Cerebellar nuclear complex (tissue), 1 donor: ENCODE data around the gene C1QTNF1.
"Not testable (repeated sequence)": the region's sequence is repeated elsewhere in the genome, so short reads cannot be mapped to it uniquely, and the experiment has no call there.

Experiments used
- DNase-seq, 2 experiments: peaks; one replicate each; lab custom pipeline; 2025; lab: John Stamatoyannopoulos, UW

The C1QTNF1 gene

GRCh38 chr17:79054200-79054960, 30.4 kb downstream of the C1QTNF1 start:
- no peak for DNase-seq

GRCh38 chr17:79055197-79055596, 31.2 kb downstream of the C1QTNF1 start:
- no peak for DNase-seq

GRCh38 chr17:79057737-79058385, 33.9 kb downstream of the C1QTNF1 start:
- DNase-seq: no peak

GRCh38 chr17:79062691-79063090, 38.7 kb downstream of the C1QTNF1 start:
- no peak for DNase-seq

- DNase-seq: no peak
Measured at GRCh38 chr17:79064026-79064425, 40.1 kb downstream of the C1QTNF1 start.

- no peak for DNase-seq
Measured at GRCh38 chr17:79065105-79065670, 41.2 kb downstream of the C1QTNF1 start.

- no peak for DNase-seq
Measured at GRCh38 chr17:79066963-79067362, 43.0 kb downstream of the C1QTNF1 start.

- no peak for DNase-seq
Measured at GRCh38 chr17:79070266-79070880, 46.4 kb downstream of the C1QTNF1 start.

- DNase-seq: no peak
Measured at GRCh38 chr17:79071161-79071740, 47.3 kb downstream of the C1QTNF1 start.

GRCh38 chr17:79072544-79072943, 48.6 kb downstream of the C1QTNF1 start:
- no peak for DNase-seq

GRCh38 chr17:79073016-79073705, 49.2 kb downstream of the C1QTNF1 start:
- no peak for DNase-seq

GRCh38 chr17:79073706-79074088, 49.7 kb downstream of the C1QTNF1 start:
- no peak for DNase-seq

GRCh38 chr17:79074121-79074648, 50.2 kb downstream of the C1QTNF1 start:
- not testable (repeated sequence) for DNase-seq

- DNase-seq: peak in 1 of 2 experiments; percentile 75
Measured at GRCh38 chr17:79074649-79075445, 50.9 kb downstream of the C1QTNF1 start, which contains the start of gene ENGASE. Gene ENGASE (plus strand): TSS chr17:79074824. CDS start chr17:79074945, 121 bp downstream.

GRCh38 chr17:79075446-79075750, 51.4 kb downstream of the C1QTNF1 start:
- DNase-seq: no peak

GRCh38 chr17:79075861-79076406, 52.0 kb downstream of the C1QTNF1 start:
- no peak for DNase-seq

- no peak for DNase-seq
Measured at GRCh38 chr17:79077587-79077986, 53.6 kb downstream of the C1QTNF1 start.

- no peak for DNase-seq
Measured at GRCh38 chr17:79078476-79079190, 54.7 kb downstream of the C1QTNF1 start.

- DNase-seq: no peak
Measured at GRCh38 chr17:79079421-79080200, 55.6 kb downstream of the C1QTNF1 start.
